Measurements from ENCODE around the gene NR2E1.

The NR2E1 gene

GRCh38 chr6:108222064-108222463 lies 56.2 kb downstream of the NR2E1 start:
- DNase-seq, result no peak

- DNase-seq, result no peak
Measured at GRCh38 chr6:108222504-108222903, 56.7 kb downstream of the NR2E1 start.

- no peak for DNase-seq
Measured at GRCh38 chr6:108227290-108227689, 61.5 kb downstream of the NR2E1 start.

- no peak for DNase-seq
Measured at GRCh38 chr6:108228416-108228815, 62.6 kb downstream of the NR2E1 start.

GRCh38 chr6:108235127-108235526 lies 69.3 kb downstream of the NR2E1 start:
- DNase-seq, result no peak

- DNase-seq, result no peak
Measured at GRCh38 chr6:108236791-108237190, 71.0 kb downstream of the NR2E1 start.

- DNase-seq, result no peak
Measured at GRCh38 chr6:108238322-108238721, 72.5 kb downstream of the NR2E1 start.

Data from activated T-cell treated with anti-CD3 and anti-CD28 coated beads for 4 hours (primary cell).